ENCODE results near the gene XNDC1N. TPM values are rescaled to one million over a fixed set of nuclear protein-coding genes. Genes with fewer than 3 reads are reported as not detected.

XNDC1N gene
- total and polyA plus RNA-seq, 5 donors = 3.1 to 6.0 (median 4.7) TPM

DNA sequence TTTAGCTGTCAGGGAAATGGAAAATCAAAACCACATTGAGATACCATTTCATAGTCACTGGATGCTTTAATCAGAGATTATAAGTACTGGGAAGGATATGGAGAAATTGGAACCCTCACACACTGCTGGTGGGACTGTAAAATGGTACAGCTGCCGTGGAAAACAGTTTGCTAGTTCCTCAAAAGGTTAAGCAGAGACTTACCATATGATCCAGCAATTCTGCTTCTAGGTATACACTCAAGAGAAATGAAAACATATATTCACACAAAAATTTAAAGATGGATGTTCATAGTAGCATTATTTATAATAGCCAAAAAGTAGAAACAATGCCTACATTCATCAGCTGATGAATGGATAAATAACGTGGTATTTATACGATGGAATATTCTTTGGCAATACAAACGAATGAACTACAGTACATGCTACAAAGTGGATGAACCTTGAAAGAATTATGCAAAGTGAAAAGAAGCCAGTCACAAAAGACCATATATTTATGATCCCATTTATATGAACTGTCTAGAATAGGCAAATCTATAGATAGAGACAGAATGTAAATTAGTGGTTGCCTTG, 23.4 kb upstream of the XNDC1N start:
- DNase-seq (no peak), ATAC-seq (no peak)
- Histone ChIP-seq H3K27ac (ENCODE audit: low read length) (no peak overlapping the region), H3K4me1 (ENCODE audit: control insufficient read depth, insufficient read depth, low read length) (peaks cover 12% of the 10 kb centered on the region), H3K27me3 (ENCODE audit: control insufficient read depth, insufficient read depth) (no peaks in the 10 kb centered on the region), H3K9me3 (ENCODE audit: control insufficient read depth, low read length) (no peaks in the 10 kb centered on the region), H3K4me3 (ENCODE audit: low read length) (no peak overlapping the region)
- 86% methylated on average over 4 of the region's 4 CpGs for WGBS
- intact Hi-C loops (cut with DNase I) = no loop called here

DNA sequence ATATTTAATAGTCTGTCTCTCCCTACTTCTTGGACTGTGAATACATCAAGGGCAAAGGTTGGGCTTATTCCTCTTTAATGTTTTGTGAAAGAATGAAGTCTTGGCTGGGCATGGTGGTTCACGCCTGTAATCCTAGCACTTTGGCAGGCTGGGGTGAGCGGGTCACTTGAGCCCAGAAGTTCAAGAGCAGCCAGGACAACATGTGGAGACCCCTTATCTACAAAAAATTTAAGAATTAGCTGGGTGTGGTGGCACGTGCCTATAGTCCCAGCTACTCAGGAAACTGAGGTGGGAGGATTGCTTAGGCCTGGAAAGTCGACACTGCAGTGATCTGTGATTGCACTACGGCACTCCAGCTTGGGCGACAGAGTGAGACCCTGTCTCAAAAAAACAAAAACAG, 20.6 kb upstream of the XNDC1N start:
- Histone ChIP-seq H3K27ac (ENCODE audit: low read length) (no peak overlapping the region), H3K9me3 (ENCODE audit: control insufficient read depth, low read length) (no peaks in the 10 kb centered on the region), H3K27me3 (ENCODE audit: control insufficient read depth, insufficient read depth) (no peaks in the 10 kb centered on the region), H3K4me1 (ENCODE audit: control insufficient read depth, insufficient read depth, low read length) (peaks cover 13% of the 10 kb centered on the region), H3K4me3 (ENCODE audit: low read length) (no peak overlapping the region)
- WGBS = 64% methylated on average over 6 of the region's 6 CpGs
- DNase-seq (no peak), ATAC-seq (peak; percentile 22 to 24)
- intact Hi-C loops (cut with DNase I) = no loop called here

DNA sequence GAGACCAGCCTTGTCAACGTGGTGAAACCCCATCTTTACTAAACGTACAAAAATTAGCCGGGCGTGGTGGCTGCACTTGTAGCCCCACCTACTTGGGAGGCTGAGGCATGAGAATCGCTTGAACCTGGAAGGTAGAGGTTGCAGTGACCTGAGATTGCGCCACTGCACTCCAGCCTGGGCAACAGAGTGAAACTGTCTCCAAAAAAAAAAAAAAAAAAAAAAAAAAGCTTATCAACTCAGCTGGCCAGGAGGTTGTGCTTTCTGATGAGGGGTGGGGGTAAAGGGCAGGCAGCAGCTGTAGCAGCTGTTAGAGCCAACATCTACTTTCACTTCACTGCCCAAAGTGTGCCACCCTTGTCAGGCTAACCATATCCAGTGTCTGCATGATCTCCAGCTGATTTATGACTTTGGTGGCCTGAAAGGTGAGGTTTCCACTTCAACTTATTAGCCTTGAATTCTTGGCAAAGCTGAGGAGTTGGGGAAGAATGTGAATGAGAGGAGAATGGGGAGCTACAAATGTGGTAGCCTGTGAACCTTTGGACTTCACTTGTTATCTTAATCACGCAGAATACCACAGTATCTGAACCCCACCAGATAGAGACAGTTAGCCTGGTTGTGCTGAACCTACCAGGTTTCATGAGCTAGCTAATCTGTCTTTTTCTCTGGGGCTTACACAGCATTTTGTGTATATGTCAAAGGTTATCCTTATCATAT, 20.1 kb upstream of the XNDC1N start:
- WGBS = 82% methylated on average over 7 of the region's 7 CpGs
- ATAC-seq (peak in 1 of 2 donors; percentile 48), DNase-seq (no peak)
- peaks cover 13% of the 10 kb centered on the region for H3K4me1 ChIP-seq (ENCODE audit: control insufficient read depth, insufficient read depth, low read length)
- no peak overlapping the region for H3K4me3 ChIP-seq (ENCODE audit: low read length)
- no peak overlapping the region for H3K27ac ChIP-seq (ENCODE audit: low read length)
- intact Hi-C loops (cut with DNase I) = no loop called here
- no peaks in the 10 kb centered on the region for H3K9me3 ChIP-seq (ENCODE audit: control insufficient read depth, low read length)
- H3K27me3 ChIP-seq (ENCODE audit: control insufficient read depth, insufficient read depth) = no peaks in the 10 kb centered on the region

GRCh38 chr11:71947498-71947897, 19.1 kb upstream of the XNDC1N start:
- no peak for ATAC-seq
- WGBS = 88% methylated on average over 3 of the region's 3 CpGs
- intact Hi-C loops (cut with DNase I) = no loop called here

DNA sequence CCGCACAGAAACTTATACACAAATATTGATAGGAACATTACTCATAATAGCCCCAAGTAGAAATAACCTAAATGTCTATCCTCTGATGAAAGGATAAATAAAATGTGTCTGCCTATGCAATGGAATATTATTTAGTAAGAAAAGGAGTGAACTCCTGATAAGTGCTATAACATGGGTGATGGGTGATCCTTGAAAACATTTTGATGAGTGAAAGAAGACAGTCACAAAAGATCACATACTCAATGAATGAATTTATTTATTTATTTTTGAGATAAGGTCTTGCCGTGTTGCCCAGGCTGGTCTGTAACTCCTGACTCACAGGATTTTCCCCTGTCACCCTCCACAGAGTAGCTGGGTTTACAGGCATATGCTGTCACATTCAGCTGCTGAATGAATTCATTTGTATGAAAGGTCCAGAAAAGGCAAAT, 17.8 kb upstream of the XNDC1N start:
- no peak for ATAC-seq
- H3K27me3 ChIP-seq (ENCODE audit: control insufficient read depth, insufficient read depth) = no peaks in the 10 kb centered on the region
- H3K4me3 ChIP-seq (ENCODE audit: low read length) = no peak overlapping the region
- no peak for DNase-seq
- peaks cover 13% of the 10 kb centered on the region for H3K4me1 ChIP-seq (ENCODE audit: control insufficient read depth, insufficient read depth, low read length)
- H3K27ac ChIP-seq (ENCODE audit: low read length) = no peak overlapping the region
- WGBS = 61% methylated on average over 2 of the region's 2 CpGs
- intact Hi-C loops (cut with DNase I) = no loop called here
- no peaks in the 10 kb centered on the region for H3K9me3 ChIP-seq (ENCODE audit: control insufficient read depth, low read length)

More at GRCh38 chr11:71947498-71947897, 19.1 kb upstream of the XNDC1N start:
- Histone ChIP-seq H3K27me3 (ENCODE audit: control insufficient read depth, insufficient read depth) (no peaks in the 10 kb centered on the region), H3K4me3 (ENCODE audit: low read length) (no peak overlapping the region), H3K9me3 (ENCODE audit: control insufficient read depth, low read length) (no peaks in the 10 kb centered on the region), H3K4me1 (ENCODE audit: control insufficient read depth, insufficient read depth, low read length) (peaks cover 13% of the 10 kb centered on the region), H3K27ac (ENCODE audit: low read length) (no peak overlapping the region)
- DNase-seq = no peak

- Histone ChIP-seq H3K4me3 (ENCODE audit: low read length) (no peak overlapping the region), H3K27me3 (ENCODE audit: control insufficient read depth, insufficient read depth) (no peaks in the 10 kb centered on the region), H3K27ac (ENCODE audit: low read length) (no peak overlapping the region), H3K9me3 (ENCODE audit: control insufficient read depth, low read length) (no peaks in the 10 kb centered on the region), H3K4me1 (ENCODE audit: control insufficient read depth, insufficient read depth, low read length) (no peaks in the 10 kb centered on the region)
- ATAC-seq = no peak
- no peak for DNase-seq
- WGBS = 76% methylated on average over 6 of the region's 6 CpGs
- intact Hi-C loops (cut with DNase I) = no loop called here
These were observed 12.3 kb upstream of the XNDC1N start for GRCh38 chr11:71940561-71941219.

DNA sequence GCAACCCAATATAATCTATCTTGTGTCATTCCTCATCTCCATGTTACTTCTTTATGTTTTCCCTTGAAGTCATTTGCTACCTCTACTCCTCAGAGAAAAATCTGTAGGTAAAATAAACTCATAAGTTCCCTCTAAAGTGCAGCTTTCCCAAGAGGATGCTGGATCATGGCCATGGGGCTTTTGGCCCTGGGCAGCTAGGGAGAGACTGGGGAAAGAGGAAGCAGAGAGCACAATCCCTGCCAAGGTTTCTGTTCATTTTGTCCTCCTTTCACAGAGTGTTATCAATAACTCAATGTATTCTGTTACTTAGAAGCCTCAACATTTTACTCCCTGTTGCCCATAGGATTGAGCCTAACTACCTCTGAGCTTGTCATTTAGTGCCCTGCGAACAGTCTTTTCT, 9.4 kb upstream of the XNDC1N start:
- intact Hi-C loops (cut with DNase I) = no loop called here
- H3K4me3 ChIP-seq (ENCODE audit: low read length) = no peak overlapping the region
- no peak overlapping the region for H3K27ac ChIP-seq (ENCODE audit: low read length)
- ATAC-seq = peak; percentile 15 to 59
- H3K27me3 ChIP-seq (ENCODE audit: control insufficient read depth, insufficient read depth) = no peaks in the 10 kb centered on the region
- 86% methylated on average over 1 of the region's 1 CpG for WGBS
- peak in 2 of 3 donors; percentile 21 to 62 for DNase-seq
- no peaks in the 10 kb centered on the region for H3K4me1 ChIP-seq (ENCODE audit: control insufficient read depth, insufficient read depth, low read length)
- H3K9me3 ChIP-seq (ENCODE audit: control insufficient read depth, low read length) = no peaks in the 10 kb centered on the region

- H3K4me1 ChIP-seq (ENCODE audit: control insufficient read depth, insufficient read depth, low read length) = no peaks in the 10 kb centered on the region
These were observed 8.4 kb upstream of the XNDC1N start for GRCh38 chr11:71936825-71937224.

DNA sequence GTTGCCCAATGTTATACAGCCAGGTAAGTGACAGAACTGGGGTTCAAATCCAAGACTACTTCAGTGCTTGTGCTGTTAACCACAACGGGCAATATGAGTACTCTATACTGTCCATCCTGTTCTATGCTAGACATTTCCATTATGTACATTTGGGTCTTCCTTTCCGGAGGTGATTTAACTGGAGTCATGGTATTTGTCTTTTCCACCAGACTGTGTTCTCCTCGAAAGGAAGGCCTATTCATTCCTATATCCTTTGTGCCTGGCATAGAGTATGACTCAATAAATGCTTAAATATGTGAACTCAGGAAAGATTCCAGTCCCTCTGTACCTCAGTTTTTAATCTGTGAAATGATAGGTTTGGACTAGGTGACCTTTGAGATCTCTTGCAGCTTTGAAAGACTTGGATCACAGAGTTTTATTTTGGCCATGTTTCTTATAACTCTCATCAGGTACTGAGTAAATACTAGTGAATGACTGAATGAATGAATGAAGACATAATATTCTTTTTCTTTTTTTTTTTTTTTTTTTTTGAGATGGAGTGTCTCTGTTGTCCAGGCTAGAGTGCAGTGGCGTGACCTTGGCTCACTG, 7.0 kb upstream of the XNDC1N start:
- intact Hi-C loops (cut with DNase I) = no loop called here
- Histone ChIP-seq H3K4me3 (ENCODE audit: low read length) (no peak overlapping the region), H3K9me3 (ENCODE audit: control insufficient read depth, low read length) (no peaks in the 10 kb centered on the region), H3K27me3 (ENCODE audit: control insufficient read depth, insufficient read depth) (no peaks in the 10 kb centered on the region), H3K27ac (ENCODE audit: low read length) (no peak overlapping the region), H3K4me1 (ENCODE audit: control insufficient read depth, insufficient read depth, low read length) (no peaks in the 10 kb centered on the region)
- ATAC-seq (no peak), DNase-seq (no peak)
- 88% methylated on average over 4 of the region's 4 CpGs for WGBS

More at GRCh38 chr11:71936825-71937224, 8.4 kb upstream of the XNDC1N start:
- ATAC-seq = peak; percentile 33 to 87
- WGBS = 41% methylated on average over 5 of the region's 5 CpGs
- no peak overlapping the region for H3K27ac ChIP-seq (ENCODE audit: low read length)
- no peaks in the 10 kb centered on the region for H3K9me3 ChIP-seq (ENCODE audit: control insufficient read depth, low read length)
- no peak overlapping the region for H3K4me3 ChIP-seq (ENCODE audit: low read length)
- no peaks in the 10 kb centered on the region for H3K27me3 ChIP-seq (ENCODE audit: control insufficient read depth, insufficient read depth)
- DNase-seq = no peak
- intact Hi-C loops (cut with DNase I) = no loop called here

- Histone ChIP-seq H3K27ac (ENCODE audit: low read length) (no peak overlapping the region), H3K9me3 (ENCODE audit: control insufficient read depth, low read length) (no peaks in the 10 kb centered on the region), H3K27me3 (ENCODE audit: control insufficient read depth, insufficient read depth) (no peaks in the 10 kb centered on the region), H3K4me1 (ENCODE audit: control insufficient read depth, insufficient read depth, low read length) (peaks cover 8% of the 10 kb centered on the region), H3K4me3 (ENCODE audit: low read length) (no peak overlapping the region)
- WGBS = 37% methylated on average over 2 of the region's 2 CpGs
- intact Hi-C loops (cut with DNase I) = no loop called here
- DNase-seq (no peak), ATAC-seq (no peak)
These were observed 5.8 kb upstream of the XNDC1N start for GRCh38 chr11:71934213-71934612.
